K562 (cell line): ENCODE results near the gene TNIK. TPM values are rescaled to one million over a fixed set of nuclear protein-coding genes. Genes with fewer than 3 reads are reported as not detected.

Source experiments
- ATAC-seq: fragments of 200-7000 bp; cut with Tn5 transposase; 3 replicates; pipeline ENCODE4 v1.9.1; 2020; ENCODE audit warnings: moderate library complexity
- BruUV-seq: library from RNA; stranded (reverse); fragments of 400-500 nt; replicated peaks from 2 replicates; lab custom pipeline; 2021; lab: Mats Ljungman, UMichigan
- CTCF ChIA-PET: fragments of 300-600 bp; formaldehyde crosslinking; extraction: SDS; loops from one replicate; lab custom pipeline; 2021; ENCODE audit warnings: low intra/inter-chr PET ratio; lab: Yijun Ruan, JAX
- POLR2A ChIA-PET: fragments of 300-600, 350-650 bp; sonication (Branson Sonifier 250); formaldehyde crosslinking; extraction: SDS; loops from one replicate; lab custom pipeline; 2021; ENCODE audit warnings: antibody characterized with exemption, inconsistent platforms; lab: Yijun Ruan, JAX
- DNase-seq, 4 experiments: peaks; one replicate each; pipeline versions ENCODE4 v3.0.0 to v3.0.0-alpha.2; 2011 to 2018; ENCODE audit warnings: low spot score in 3 of 4, mixed read lengths in 3 of 4; ENCODE audit errors: extremely low read depth in 1 of 4
- FAIRE-seq: peaks from 2 replicates; lab custom pipeline; 2011; peaks lifted over from hg19 to GRCh38; lab: Jason Lieb, UNC
- H2AFZ ChIP-seq: 2 replicates; pipeline ENCODE4 v1.6.0; 2011; ENCODE audit warnings: low read depth, low read length, control low read depth, inconsistent platforms
- H3K27ac ChIP-seq: fragments of 200-600 bp; 3 replicates; pipeline ENCODE4 v1.8.0; 2011; ENCODE audit warnings: low read depth, mild to moderate bottlenecking, control low read depth, inconsistent platforms, low read length, moderate library complexity, mixed read lengths; ENCODE audit errors: extremely low read depth
- H3K27me3 ChIP-seq, 2 experiments: fragments of 300-600 bp in 1 of 2; 2 replicates in 1 of 2; 3 replicates in 1 of 2; pipeline versions ENCODE4 v1.6.0 to v1.8.0; 2011; ENCODE audit warnings: inconsistent platforms in 2 of 2, low read length in 2 of 2, mild to moderate bottlenecking in 1 of 2, mixed read lengths in 1 of 2, moderate library complexity in 1 of 2; ENCODE audit not compliant: control insufficient read depth in 2 of 2, insufficient read depth in 2 of 2
- H3K36me3 ChIP-seq: fragments of 300-600 bp; 3 replicates; pipeline ENCODE4 v1.8.0; 2011; ENCODE audit warnings: mild to moderate bottlenecking, low read length, inconsistent platforms; ENCODE audit not compliant: control insufficient read depth, insufficient read depth
- H3K4me1 ChIP-seq, 2 experiments: fragments of 200-600 bp in 1 of 2; replicated peaks in 1 of 2; 2 replicates in 1 of 2; 3 replicates in 1 of 2; pipeline versions ENCODE4 v1.5.1 to v1.8.0; 2011; ENCODE audit warnings: inconsistent platforms in 2 of 2, low read length in 2 of 2, mild to moderate bottlenecking in 1 of 2, mixed read lengths in 1 of 2, moderate library complexity in 1 of 2; ENCODE audit not compliant: control insufficient read depth in 2 of 2, insufficient read depth in 2 of 2
- H3K4me2 ChIP-seq: 2 replicates; pipeline ENCODE4 v1.6.1; 2011; ENCODE audit warnings: low read length, control low read depth, inconsistent platforms, mixed read lengths; ENCODE audit not compliant: insufficient read depth
- H3K4me3 ChIP-seq: fragments of 200-600 bp; sonication (generic), shearing (Covaris generic); 2 replicates; pipeline ENCODE4 v1.5.1; 2016; ENCODE audit warnings: control low read depth, inconsistent platforms
- H3K79me2 ChIP-seq: fragments of 200-600 bp; 3 replicates; pipeline ENCODE4 v1.8.0; 2011; ENCODE audit warnings: low read length, inconsistent platforms; ENCODE audit not compliant: control insufficient read depth, insufficient read depth
- H3K9ac ChIP-seq, 2 experiments: 2 replicates each; pipeline versions ENCODE4 v1.6.0 to v1.6.1; 2011; ENCODE audit warnings: low read depth in 2 of 2, low read length in 2 of 2, control low read depth in 1 of 2, inconsistent platforms in 1 of 2, mild to moderate bottlenecking in 1 of 2, mixed read lengths in 1 of 2; ENCODE audit not compliant: insufficient read depth in 1 of 2
- H3K9me1 ChIP-seq: one replicate; pipeline ENCODE4 v1.6.0; 2011; ENCODE audit warnings: inconsistent platforms, mild to moderate bottlenecking, low read length, moderate library complexity; ENCODE audit not compliant: control insufficient read depth, insufficient read depth
- H3K9me3 ChIP-seq: replicated peaks from 2 replicates; pipeline ENCODE4 v1.5.1; 2011; ENCODE audit warnings: low read depth, low read length, inconsistent platforms; ENCODE audit not compliant: control insufficient read depth, insufficient read depth
- H4K20me1 ChIP-seq: replicated peaks from 2 replicates; pipeline ENCODE4 v1.6.1; 2011; ENCODE audit warnings: low read length, inconsistent platforms, mixed read lengths; ENCODE audit not compliant: control insufficient read depth, insufficient read depth
- ARID4B ChIP-seq: sonication (generic); formaldehyde crosslinking; IDR thresholded peaks from 2 replicates; pipeline ENCODE4 v1.8.0; 2022; ENCODE audit warnings: mild to moderate bottlenecking, missing genetic modification reagents
- CBX8 ChIP-seq: fragments of 200-600 bp; sonication (generic); IDR thresholded peaks from 2 replicates; pipeline ENCODE4 v1.6.1; 2012; ENCODE audit warnings: borderline replicate concordance, mixed run types, low read depth, mild to moderate bottlenecking, moderate library complexity, mixed read lengths, low read length, control low read depth, inconsistent platforms; ENCODE audit not compliant: poor library complexity, severe bottlenecking; ENCODE audit errors: extremely low read depth
- ETV5 ChIP-seq: sonication (generic); formaldehyde crosslinking; IDR thresholded peaks from 2 replicates; pipeline ENCODE4 v1.4.0; 2020; ENCODE audit warnings: low read depth, mild to moderate bottlenecking, missing genetic modification reagents
- FOXJ3 ChIP-seq: sonication (generic); formaldehyde crosslinking; IDR thresholded peaks from 2 replicates; pipeline ENCODE4 v1.4.0; 2020; ENCODE audit warnings: mild to moderate bottlenecking, missing genetic modification reagents
- HDAC6 ChIP-seq: IDR thresholded peaks from 2 replicates; pipeline ENCODE4 v1.6.1; 2012; ENCODE audit warnings: low read depth, mild to moderate bottlenecking, control low read depth, inconsistent platforms, low read length, moderate library complexity
- IRF2 ChIP-seq: sonication (generic); formaldehyde crosslinking; IDR thresholded peaks from 2 replicates; pipeline ENCODE4 v1.8.1; 2022; ENCODE audit warnings: mild to moderate bottlenecking, missing genetic modification reagents
- KHSRP ChIP-seq: fragments of 450-650 bp; IDR thresholded peaks from 2 replicates; pipeline ENCODE4 v1.6.1; 2017
- NBN ChIP-seq: fragments of 450-650 bp; IDR thresholded peaks from 2 replicates; pipeline ENCODE4 v1.6.1; 2016; ENCODE audit warnings: low read depth, mild to moderate bottlenecking
- NONO ChIP-seq, 2 experiments: fragments of 200-400 bp in 1 of 2; fragments of 450-650 bp in 1 of 2; formaldehyde crosslinking in 1 of 2; IDR thresholded peaks; 2 replicates each; pipeline ENCODE4 v1.6.1; 2017; ENCODE audit warnings: low read depth in 2 of 2, mild to moderate bottlenecking in 2 of 2, moderate library complexity in 2 of 2, low read length in 1 of 2
- POLR2A ChIP-seq: fragments of 450-650 bp; conservative IDR thresholded peaks from 2 replicates; pipeline ENCODE4 v1.6.1; 2016
- RFX5 ChIP-seq: IDR thresholded peaks from 2 replicates; pipeline ENCODE4 v1.6.1; 2011; ENCODE audit warnings: low read depth, mild to moderate bottlenecking, improper control_type of control experiment, low read length
- ZFP1 ChIP-seq: fragments of 450-650 bp; formaldehyde crosslinking; IDR thresholded peaks from 2 replicates; pipeline ENCODE4 v1.4.0; 2020; ENCODE audit warnings: mild to moderate bottlenecking, mixed read lengths
- ZNF584 ChIP-seq: fragments of 200-800 bp; sonication (Bioruptor generic); IDR thresholded peaks from 2 replicates; pipeline ENCODE4 v1.6.1; 2016; ENCODE audit warnings: low read depth, mild to moderate bottlenecking, missing genetic modification characterization, missing compliant biosample characterization
- WGBS: fragments of 100-300 bp; shearing (Covaris generic); methylation state at CpG from one replicate; pipeline ENCODE4 v1.1.6; 2016; ENCODE audit warnings: low coverage, mixed read lengths; ENCODE audit not compliant: insufficient coverage; ENCODE audit errors: missing lambda C conversion rate; 5-methylcytosine and 5-hydroxymethylcytosine counted together
- in situ Hi-C: fragments of 300-500 bp; cut with MboI; formaldehyde crosslinking; loops from 4 replicates; pipeline ENCODE4 v1.15.0; 2018; ENCODE audit warnings: inconsistent platforms, mixed read lengths
- intact Hi-C: fragments of 100-400 bp; cut with micrococcal nuclease; formaldehyde crosslinking; loops from 2 replicates; pipeline ENCODE4 v1.14.2; 2022
- polyA plus RNA-seq, 8 experiments: library from polyadenylated mRNA; depleted of rRNA in 4 of 8; stranded (reverse) in 5 of 8; unstranded in 3 of 8; fragments of >200 nt; fragmentation: Nextera tagmentation in 2 of 8; fragmentation: Illumina TruSeq in 1 of 8; extraction: Ambion mirVana in 2 of 8; extraction: Trizol in 1 of 8; gene quantifications; 2 replicates each; pipeline versions ENCODE4 v1.2.1 to v1.2.3, GENCODE V29; 2011 to 2014; ENCODE audit warnings: inconsistent platforms in 1 of 8, missing spikeins in 1 of 8
- total RNA-seq, 7 experiments: library from RNA; depleted of rRNA in 6 of 7; stranded (reverse); fragments of >200 nt in 6 of 7; fragmentation: Illumina TruSeq in 2 of 7; extraction: Trizol in 2 of 7; gene quantifications; 2 replicates each; pipeline versions ENCODE4 v1.2.1 to v1.2.3, GENCODE V29; 2011 to 2021; ENCODE audit warnings: low replicate concordance in 1 of 7
- TF ChIP-seq, protein P1 (sequence below): fragments of 450-650 bp; formaldehyde crosslinking; IDR thresholded peaks from 2 replicates; pipeline ENCODE4 v1.4.0; 2020; ENCODE audit warnings: mild to moderate bottlenecking, moderate library complexity

Gene TNIK
- total and polyA plus RNA-seq, 9 of the 15 experiments (the other 6 are each of a cell fraction or from before 2014, with no cell fraction given), result 6.6 to 39.0 (median 24.7) TPM

DNA sequence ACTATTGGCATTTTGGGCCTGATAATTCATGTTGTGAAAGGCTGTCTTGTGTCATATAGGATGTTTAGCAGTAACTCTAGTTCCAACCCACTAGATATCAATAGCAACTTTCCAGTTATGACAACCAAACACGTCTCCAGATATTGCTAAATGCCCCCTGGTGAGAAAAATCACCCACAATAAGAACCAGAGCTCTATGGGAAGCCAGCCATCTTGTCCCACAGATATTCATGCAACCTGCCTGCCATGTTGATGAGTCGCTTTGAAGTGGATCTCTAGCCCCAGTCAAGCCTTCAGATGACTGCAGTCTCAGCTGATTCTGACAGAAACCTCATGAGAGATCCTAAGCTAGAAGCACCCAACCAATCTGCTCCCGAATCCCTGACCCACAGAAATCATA, 5.6 kb upstream of the TNIK start (continued):
- TF ChIP-seq ARID4B (CRISPR knock-in tag), result no peak
- TF ChIP-seq, all 486 proteins: peak for 6

GRCh38 chr3:171464462-171464861, 4.3 kb upstream of the TNIK start:
- Histone ChIP-seq H3K9me1 (no peaks in the 10 kb centered on the region), H3K4me1 (peaks cover 17 to 39% of the 10 kb centered on the region in 2 experiments), H3K27me3 (no peaks in the 10 kb centered on the region), H3K4me3 (no peak overlapping the region), H3K9me3 (no peaks in the 10 kb centered on the region), H3K4me2 (no peak overlapping the region), H3K9ac (no peak overlapping the region), H3K36me3 (no peaks in the 10 kb centered on the region), H3K27ac (no peak overlapping the region), H3K79me2 (peaks cover 31% of the 10 kb centered on the region), H4K20me1 (no peaks in the 10 kb centered on the region), H2AFZ (no peak overlapping the region)
- ATAC-seq, result no peak
- 90% methylated on average over 3 of the region's 3 CpGs for WGBS
- FAIRE-seq, result no peak
- intact Hi-C loops (loop anchor here (5.0 to 10.0 kb wide), 6 partner anchors 48 to 420 kb away; partner anchors contain the start of gene PLD1), in situ Hi-C loops (no loop called here)
- CTCF ChIA-PET, result no interaction called here
- no TSS peak for BruUV-seq
- DNase-seq, result no peak
- POLR2A ChIA-PET, result interaction anchor here (0.6 kb wide), 1 partner anchor 984 kb away, joined by 3 read pairs; the partner anchor contains the start of gene GHSR
- no peak for TF ChIP-seq CBX8
- TF ChIP-seq ETV5 (CRISPR knock-in tag), result no peak
- TF ChIP-seq POLR2A, result no peak
- no peak for TF ChIP-seq HDAC6
- no peak for TF ChIP-seq ZNF584 (CRISPR knock-in tag)
- TF ChIP-seq NBN, result no peak
- no peak for TF ChIP-seq RFX5
- no peak for TF ChIP-seq NONO (IDR thresholded peaks at IDR 0.05; ENCODE audit: low read depth in 2 of 2, low read length in 1 of 2)
- TF ChIP-seq KHSRP, result no peak
- TF ChIP-seq, protein P1, sequence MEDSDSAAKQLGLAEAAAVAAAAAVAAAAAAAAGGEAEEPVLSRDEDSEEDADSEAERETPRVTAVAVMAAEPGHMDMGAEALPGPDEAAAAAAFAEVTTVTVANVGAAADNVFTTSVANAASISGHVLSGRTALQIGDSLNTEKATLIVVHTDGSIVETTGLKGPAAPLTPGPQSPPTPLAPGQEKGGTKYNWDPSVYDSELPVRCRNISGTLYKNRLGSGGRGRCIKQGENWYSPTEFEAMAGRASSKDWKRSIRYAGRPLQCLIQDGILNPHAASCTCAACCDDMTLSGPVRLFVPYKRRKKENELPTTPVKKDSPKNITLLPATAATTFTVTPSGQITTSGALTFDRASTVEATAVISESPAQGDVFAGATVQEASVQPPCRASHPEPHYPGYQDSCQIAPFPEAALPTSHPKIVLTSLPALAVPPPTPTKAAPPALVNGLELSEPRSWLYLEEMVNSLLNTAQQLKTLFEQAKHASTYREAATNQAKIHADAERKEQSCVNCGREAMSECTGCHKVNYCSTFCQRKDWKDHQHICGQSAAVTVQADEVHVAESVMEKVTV, result no peak
- no peak for TF ChIP-seq IRF2 (CRISPR knock-in tag)
- no peak for TF ChIP-seq ZFP1
- TF ChIP-seq FOXJ3, result no peak
